Measurements from ENCODE around the gene ZNF33B.
"Not testable (repeated sequence)": the region's sequence is repeated elsewhere in the genome, so short reads cannot be mapped to it uniquely, and the experiment has no call there.

Gene ZNF33B

DNA sequence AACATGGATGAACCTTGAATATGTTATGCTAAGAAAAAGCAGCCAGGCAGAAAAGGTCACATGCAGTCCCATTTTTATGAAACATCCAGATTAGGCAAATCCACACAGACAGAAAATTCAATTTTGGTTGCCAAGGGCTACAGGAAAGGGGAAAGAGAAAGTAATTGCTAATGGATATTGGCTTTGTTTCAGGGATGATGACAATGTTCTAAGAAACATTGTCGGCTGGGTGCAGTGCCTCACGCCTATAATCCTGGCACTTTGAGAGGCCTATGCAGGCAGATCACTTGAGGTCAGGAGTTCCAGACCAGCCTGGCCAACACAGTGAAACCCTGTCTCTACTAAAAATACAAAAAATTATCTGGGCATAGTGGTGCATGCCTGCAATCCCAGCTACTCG, 23.0 kb downstream of the ZNF33B start:
- DNase-seq (ENCODE audit: low read depth in 2 of 2), result no peak

DNA sequence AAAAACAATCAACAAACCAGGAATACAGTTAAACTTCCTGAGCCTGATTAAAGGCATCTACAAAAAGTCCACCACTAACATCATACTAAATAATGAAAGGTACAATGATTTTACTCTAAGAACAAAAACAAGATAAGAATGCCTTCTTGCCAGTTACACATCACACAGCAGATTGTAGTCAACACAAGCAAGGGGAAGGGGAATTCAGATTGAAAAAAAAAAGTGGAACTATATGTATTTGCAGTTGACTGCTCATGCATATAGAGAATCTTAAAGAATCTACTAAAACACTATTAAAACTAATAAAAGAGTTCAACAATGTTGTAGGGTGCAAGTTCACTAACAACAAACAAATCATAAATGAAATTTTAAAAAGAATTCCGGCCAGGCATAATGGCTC, 28.5 kb downstream of the ZNF33B start:
- no peak for DNase-seq (ENCODE audit: low read depth in 2 of 2)

GRCh38 chr10:42598249-42598873, 40.0 kb downstream of the ZNF33B start:
- no peak for DNase-seq (ENCODE audit: low read depth in 2 of 2)

DNA sequence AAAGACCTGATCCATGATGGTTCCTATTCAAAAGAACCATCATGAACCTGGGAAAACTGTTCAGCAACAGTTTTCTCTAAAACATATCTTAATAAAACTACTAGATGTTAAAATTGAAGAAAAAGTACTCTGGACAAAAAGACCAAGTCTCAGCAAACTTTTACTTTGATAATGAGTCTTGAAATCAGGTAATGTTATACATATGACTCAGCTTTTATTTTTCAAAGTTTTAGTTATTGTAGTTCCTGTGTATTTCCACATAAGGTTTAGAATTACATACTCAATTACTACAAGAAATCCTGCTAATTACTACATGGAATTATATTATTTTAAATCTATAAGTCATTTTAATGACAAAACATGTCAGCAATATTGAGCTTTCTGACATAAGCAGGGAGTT, 42.2 kb downstream of the ZNF33B start:
- no peak for DNase-seq (ENCODE audit: low read depth in 2 of 2)

DNA sequence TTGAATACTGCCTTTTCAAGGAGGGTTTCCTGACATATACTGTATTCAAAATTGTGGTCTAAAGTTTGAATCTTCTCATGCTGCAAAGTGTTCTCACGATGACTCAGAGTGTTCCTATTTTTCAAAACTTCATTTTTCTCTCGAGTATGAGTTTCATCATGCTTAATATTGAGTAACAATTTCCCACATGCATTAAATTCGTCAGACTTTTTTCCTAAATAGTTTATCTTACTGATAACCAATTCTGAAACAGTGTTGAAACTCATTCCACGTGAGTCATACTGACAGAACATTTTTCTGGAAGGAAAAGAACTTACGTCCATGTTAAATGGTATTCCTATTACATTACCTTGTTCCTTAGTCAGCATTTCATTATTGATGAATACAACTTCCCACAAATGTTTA, 44.1 kb downstream of the ZNF33B start:
- no peak for DNase-seq (ENCODE audit: low read depth in 2 of 2)

DNA sequence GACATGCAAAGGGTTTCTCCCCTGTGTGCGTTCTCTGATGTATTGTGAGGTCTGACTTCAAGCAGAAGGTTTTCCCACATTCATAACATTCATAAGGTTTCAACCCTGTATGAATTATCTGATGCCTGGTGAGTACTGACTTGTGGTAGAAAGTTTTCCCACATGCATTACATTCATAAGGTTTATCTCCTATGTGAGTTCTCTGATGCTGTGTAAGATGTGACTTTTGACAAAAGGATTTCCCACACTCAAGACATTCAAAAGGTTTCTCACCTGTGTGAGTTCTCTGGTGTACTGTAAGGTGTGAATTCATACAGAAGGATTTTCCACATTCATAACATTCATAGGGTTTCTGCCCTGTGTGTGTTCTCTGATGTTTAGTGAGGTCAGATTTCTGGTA, 45.1 kb downstream of the ZNF33B start:
- DNase-seq (ENCODE audit: low read depth in 2 of 2), result no peak

- no peak for DNase-seq (ENCODE audit: low read depth in 2 of 2)
Observed at GRCh38 chr10:42583828-42584227, 54.5 kb downstream of the ZNF33B start.

GRCh38 chr10:42578019-42578418, 60.4 kb downstream of the ZNF33B start:
- DNase-seq (ENCODE audit: low read depth in 2 of 2), result no peak

DNA sequence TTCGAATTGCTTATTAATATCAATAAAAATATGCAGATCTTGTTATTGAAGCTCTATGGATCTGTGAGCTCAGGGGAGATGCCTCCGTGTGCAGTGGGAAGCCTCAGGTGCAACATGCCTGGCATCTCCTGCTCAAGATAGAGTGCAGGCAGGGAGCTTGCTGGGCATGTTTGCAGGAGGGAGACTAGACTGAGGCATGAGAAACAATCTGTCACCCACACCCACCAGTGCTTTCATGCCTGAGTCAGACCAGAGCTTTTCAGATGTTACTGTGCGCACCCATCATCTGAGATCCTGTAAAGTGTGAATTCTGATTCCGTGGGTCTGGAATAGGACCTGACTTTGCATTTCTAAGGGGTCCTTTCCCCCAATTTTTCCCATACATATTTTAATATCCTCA, 62.0 kb downstream of the ZNF33B start:
- DNase-seq (ENCODE audit: low read depth in 2 of 2), result no peak

- no peak for DNase-seq (ENCODE audit: low read depth in 2 of 2)
Observed at GRCh38 chr10:42574336-42574735, 64.0 kb downstream of the ZNF33B start.

GRCh38 chr10:42556931-42557330, 81.4 kb downstream of the ZNF33B start:
- no peak for DNase-seq (ENCODE audit: low read depth in 2 of 2)

GRCh38 chr10:42553576-42553975, 84.8 kb downstream of the ZNF33B start:
- DNase-seq (ENCODE audit: low read depth in 2 of 2), result not testable (repeated sequence)

- DNase-seq (ENCODE audit: low read depth in 2 of 2), result no peak
Observed at GRCh38 chr10:42553064-42553407, 85.3 kb downstream of the ZNF33B start.

DNA sequence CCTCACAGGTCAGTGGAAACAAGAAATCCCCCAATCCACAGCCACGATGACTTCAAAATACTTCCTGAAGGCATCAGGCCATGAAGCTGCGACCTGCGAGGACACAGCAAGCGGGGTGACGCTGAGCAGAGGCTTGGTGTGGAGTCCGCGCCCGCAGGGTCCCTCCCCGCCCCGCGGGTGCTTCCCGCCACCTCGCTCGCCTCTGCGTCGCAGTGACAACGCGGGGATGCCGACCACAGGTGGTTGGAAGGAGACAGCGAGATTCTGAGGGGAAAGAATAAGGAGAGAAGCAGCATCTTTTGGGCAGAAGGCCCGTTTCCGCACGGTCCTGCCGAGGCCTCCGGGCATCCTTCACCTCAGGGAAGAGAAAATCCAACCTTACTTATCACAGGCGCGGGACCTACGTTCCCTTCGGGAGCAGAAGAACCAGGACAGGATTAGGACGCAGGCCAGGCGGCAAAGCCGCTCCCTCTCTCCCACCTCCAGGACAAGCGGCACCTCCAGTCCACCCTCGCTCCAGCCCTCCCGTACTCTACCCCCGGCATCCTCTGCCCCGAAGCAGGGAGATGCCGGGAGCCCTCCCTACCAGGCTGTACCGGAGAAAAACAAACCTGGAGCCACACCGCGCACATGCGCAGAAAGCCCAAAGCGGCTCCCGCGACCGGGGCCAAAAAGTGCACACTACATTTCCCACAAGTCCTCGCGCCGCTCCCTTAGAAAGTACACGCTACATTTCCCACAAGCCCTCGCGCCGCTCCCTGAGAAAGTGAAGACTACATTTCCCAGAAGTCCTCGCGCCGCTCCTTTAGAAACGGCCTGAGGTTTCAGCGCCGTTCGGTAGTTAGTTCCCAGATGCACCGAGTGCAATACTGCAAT, 85.9 kb downstream of the ZNF33B start:
- DNase-seq (ENCODE audit: low read depth in 2 of 2), result peak; percentile 90 to 92

GRCh38 chr10:42551582-42552187, 86.7 kb downstream of the ZNF33B start:
- no peak for DNase-seq (ENCODE audit: low read depth in 2 of 2)

DNA sequence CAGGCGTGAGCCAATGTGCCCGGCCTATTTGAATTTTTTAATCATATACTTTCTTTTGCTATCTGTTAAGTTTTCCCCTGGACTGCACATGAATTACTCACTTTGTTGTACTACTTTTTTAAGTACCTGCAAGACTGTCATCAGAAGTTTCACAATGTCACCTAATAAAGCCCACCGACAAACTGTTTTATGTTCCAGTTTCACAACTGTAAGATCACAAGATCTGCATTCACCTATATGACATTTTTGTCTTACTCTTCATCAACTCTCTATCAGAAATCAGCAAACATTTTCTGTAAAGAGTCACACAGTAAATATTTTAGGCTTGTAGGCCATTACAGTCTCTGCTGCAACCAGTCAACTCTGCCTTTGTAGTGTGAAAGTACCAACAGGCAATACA, 88.5 kb downstream of the ZNF33B start:
- no peak for DNase-seq (ENCODE audit: low read depth in 2 of 2)

DNA sequence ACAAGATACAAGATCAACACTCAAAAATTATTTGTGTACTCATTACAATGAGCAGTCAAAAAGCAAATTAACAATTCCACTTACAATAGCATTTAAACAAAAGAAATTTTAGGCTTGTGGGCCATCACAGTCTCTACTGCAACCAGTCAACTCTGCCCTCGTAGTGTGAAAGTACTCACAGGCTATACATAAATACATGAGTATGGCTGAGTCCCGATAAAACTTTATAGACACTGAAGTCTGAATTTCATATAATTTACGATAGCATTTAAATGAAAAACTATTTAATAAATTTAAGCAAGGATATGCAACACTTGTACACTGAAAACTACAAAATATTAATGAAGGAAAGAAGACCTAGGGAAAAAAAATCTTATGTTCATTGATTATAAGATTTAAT, 90.1 kb downstream of the ZNF33B start:
- DNase-seq (ENCODE audit: low read depth in 2 of 2), result no peak

- no peak for DNase-seq (ENCODE audit: low read depth in 2 of 2)
Observed at GRCh38 chr10:42544945-42545344, 93.4 kb downstream of the ZNF33B start.

GRCh38 chr10:42543840-42544372, 94.5 kb downstream of the ZNF33B start:
- DNase-seq (ENCODE audit: low read depth in 2 of 2), result no peak
